ENCODE measurements around the gene GIT1.

Gene GIT1

DNA sequence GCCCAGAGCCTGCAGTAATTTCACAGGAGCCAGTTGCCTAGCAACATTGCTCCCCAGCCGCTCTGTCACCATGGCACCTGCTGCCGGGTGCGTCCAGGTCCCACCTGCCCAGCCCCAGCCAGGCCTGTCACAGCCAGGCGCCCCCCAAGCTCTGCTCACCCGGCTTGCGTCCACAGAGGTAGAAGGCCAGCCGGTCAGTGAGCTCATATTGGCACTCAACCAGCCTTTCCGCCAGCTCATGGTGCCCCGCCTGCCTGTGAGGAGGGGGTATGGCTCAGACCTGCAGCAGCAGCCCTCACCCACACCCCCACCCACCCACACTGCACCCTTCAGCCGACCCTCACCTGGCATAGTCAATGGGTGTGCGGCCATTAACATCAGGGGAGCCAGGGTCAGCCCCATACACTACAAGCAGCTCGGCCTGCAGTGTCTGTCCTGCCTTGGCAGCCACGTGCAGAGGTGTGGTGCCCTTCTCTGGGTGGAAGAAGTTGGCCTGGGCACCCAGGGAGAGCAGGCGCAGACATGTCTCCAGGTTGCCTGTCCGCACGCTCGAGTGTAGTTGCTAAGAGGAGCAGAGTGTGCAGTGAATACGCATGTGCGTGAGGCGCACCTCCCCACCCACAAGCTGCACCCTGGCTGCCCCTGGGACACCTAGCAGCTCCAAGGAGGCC is 7.7 kb downstream of the GIT1 start:
- no peak for DNase-seq (ENCODE audit: low read depth in 2 of 2)

DNA sequence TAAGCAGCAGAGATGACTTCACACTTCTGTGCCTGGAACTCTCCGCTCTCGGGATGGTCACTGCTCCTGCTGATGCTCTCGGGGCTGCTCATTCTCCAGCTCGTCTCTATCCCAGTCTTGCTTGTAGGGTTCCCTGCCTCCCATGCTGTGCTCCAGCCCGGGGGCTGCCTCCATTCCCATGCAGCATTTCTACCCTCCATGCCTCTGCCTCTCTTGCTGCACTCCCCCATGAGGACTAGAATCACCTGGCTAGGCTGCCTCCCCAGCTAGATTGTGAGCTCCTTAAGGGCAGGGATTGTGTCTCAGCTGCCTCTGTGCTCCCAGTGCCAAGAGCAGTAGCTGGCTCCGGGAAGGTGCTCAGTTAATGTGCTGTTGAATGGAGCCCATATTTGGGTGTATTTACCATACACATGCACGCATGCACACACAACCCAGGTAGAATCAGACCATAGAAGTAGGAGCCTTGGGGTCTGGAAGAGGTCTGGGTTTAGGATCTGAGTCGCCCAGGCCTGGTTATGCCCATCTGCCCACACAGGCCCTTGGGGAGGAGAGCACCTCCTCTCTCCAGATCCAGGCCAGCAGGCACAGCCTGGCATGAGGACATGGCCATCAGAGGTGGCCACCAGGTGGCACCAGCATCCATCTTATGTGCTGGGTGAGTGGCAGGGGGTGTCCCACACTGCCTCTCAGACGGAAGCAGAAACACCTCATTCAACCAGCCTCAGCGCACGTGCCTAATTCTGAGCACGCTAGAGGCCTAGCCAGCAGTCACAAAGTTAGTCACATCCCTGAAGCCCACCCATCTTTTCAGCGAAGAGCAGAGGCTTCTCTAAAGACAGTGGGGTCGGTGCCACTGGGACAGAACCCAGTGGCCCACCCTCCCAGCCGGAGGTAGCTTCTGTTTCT is 9.3 kb downstream of the GIT1 start:
- DNase-seq (ENCODE audit: low read depth in 2 of 2): peak; percentile 82

DNA sequence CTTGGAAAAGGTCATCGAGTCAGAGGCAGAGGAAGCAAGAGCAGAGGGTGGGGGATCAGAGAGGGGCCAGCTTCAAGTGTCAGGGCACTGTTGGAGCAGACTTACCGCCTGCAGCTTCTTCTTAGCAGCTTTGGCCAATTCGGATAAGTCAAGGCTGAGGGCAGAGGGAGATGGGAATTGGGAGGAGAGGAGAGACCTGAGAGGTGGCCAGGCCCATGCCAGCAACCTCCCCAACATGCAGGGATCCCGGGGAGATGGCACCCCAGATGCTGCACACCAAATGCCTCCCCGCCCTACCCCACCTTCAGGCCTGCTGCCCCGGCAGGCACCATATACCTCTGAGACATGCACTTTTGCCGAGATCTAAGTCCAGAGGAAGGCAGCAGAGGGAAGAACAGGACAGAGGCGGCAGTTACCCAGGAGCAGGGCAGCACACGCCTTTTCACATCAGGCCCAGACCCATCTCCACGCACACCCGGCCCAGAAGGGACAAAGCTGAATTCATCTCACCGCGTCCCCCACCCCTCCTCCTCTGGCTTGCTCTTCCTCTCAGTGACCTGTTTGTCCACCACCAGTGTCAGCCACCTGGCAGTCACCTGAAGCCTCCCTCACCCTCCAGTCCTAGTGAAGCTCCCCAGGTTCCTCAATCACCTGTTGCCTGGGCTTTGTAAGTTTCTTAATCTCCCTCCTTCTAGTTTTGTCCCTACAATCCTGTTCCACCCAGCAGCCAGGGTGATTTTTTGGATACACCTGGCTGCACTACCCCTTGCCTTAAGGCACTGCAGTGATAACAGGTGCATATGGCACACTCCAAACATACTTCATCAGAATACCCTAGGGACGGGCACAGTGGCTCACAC is 10.6 kb downstream of the GIT1 start:
- no peak for DNase-seq (ENCODE audit: low read depth in 2 of 2)

DNA sequence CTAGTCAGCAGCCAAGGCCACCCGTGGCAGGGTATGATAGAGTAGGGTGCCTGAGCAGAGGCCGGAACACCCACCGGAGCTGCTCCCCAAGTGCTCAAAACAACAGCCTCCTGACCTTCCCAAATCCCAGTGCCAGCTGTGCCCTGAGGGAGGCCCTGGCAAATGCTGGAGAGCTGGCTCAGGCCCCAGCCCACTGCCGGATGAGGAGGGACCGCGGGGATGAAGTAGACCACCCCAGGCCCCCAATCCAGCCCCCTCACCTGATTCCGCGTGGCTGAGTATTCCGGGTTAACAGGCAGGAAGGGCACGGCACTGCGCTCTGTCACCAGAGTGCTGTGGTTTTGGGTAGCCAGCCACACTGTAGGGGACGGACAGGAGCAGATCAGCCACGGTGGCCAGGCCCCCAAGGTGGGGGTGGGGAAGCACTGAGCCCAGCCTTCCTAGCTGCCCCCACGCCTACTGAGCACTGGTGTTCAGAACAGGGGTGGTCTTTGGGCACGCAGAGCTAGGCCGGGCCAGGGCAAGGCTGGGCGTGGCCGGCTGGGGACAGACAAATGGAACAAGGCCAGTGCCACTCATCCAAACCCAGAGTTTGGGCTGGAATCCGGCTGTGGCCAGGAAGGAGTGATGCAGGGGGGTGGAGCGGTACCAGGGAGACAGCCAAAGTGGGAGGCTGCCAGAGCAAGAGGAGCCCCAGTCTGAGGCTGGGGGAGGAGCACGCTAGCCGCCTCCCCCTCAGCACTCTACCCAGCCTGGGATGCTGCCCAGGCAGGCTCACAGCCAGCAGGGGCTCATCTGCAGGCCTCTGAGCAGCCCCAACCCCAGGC is 11.8 kb downstream of the GIT1 start:
- no peak for DNase-seq (ENCODE audit: low read depth in 2 of 2)

DNA sequence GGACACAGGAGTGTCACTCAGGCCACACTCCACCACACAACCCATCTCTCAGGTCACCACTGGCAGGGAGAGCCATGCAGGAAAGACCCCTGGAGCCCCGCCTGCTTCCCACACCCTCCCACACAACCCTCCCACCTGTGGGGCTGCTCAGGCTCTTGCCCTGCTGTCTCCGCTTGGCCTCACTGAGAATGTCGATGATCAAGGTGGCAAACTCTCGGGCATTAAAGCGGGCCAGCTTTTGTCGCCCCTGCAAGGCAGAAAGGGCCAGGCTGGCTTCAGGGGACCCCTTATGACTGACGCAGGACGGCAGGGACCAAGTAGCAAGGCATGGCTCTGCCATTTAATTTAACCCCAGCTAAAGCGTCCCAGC is 12.5 kb downstream of the GIT1 start:
- DNase-seq (ENCODE audit: low read depth in 2 of 2): no peak

DNA sequence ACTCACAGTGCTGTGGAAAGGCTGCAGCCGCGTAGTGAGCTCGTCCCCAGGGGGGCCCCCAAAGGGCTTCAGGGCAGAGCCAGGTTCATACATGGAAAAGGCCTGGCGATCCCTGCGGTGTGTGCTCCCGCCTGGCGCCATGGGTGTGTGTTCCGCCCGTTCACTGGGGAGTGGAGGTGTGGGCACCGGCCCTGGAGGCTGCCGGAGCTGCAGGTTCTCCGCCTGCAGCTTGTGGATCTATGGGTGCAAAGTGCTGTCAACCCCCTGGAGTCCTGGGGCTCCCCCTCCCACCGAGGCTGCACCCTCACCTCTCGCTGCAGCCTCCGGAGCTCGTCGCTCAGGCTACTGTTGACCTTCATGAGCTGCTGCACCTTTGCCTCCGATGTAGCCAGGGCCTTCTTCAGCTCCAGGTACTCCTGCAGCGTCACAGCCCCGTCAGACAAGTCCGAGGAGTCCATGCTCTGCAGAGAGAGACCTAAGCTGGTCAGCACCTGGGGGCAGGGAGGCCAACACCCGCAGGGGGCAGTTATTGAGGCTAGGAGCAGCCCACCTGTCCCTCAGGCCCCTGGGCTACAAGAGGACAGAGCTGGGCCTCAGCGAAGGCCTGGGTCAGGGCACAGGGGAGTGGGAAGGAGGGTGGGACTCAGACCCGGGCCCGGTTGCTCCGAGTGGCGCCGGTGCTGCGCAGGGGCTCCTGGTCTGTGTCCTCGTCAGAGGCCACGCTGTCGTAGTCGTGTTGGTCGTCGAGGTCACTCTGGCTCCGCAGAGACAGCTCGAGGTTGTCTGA is 13.0 kb downstream of the GIT1 start:
- no peak for DNase-seq (ENCODE audit: low read depth in 2 of 2)

DNA sequence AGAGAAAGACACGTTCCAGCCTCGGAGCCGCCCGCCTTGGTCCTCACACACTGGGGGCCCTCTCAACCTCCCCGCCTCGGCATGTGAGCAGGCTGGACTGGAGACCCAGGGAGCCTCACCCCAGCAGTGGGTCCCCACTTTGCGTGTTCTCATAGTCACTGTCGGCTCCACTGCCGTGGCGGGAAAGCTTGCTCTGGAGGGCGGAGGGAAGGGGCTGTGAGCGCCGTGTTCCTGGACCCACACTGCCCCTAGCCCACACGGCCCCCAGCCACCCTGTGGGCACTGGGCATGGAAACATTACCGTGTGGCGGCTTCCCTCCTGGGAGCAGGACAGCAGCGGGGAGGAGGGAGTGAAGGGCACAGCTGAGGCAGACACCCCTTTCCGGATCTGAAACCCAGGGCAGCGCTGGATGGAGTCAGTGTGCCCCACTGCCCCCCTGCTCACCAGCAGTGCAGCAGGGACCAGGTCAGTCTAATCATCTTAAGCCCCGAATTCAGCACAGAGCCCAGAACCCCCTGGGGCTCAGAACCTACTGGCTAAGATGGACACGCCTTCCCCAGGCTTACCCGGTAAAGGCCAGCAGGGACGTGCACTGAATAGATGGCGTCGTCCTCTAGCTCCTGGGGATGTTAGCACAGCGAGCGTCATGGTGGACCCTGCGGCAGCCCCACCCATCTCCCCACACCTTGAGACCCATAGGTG is 13.8 kb downstream of the GIT1 start:
- DNase-seq (ENCODE audit: low read depth in 2 of 2): no peak

DNA sequence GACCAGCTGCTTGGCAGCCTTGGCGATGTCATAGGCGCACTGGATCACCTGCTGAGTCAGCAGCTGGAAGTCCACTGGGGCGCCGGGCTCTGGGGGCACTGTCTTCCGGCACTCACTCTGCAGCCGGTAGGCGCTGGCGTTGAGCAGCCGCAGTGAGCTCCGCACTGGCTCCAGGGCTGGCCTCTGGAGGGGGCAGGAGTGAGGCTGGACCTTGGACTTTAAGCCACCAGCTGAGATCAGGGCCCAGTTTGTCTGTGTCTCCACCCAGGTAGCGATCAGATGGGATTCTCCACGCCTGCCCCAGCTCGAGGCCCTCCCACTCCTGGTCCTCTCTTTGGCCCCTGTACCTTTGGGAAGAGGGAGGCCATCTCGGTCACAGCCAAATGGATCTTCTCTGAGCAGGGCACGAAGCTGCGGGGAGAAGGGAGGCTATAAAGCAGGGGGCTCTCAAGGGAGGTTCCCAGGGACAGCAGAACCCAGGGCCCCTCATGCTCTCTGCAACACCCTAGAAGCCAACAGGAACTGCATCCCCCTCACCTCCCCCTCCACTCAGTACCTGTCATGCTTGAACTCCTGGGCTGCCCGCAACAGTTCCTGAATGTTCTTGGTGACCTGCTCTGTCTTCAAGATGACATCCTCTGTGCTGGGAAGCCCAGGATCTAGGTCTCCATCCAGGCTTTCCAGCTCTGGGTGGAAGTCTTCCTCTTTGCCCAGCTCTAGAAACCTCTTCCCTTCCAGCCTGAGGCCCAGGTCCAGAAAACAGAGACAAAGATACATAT is 14.5 kb downstream of the GIT1 start:
- no peak for DNase-seq (ENCODE audit: low read depth in 2 of 2)

DNA sequence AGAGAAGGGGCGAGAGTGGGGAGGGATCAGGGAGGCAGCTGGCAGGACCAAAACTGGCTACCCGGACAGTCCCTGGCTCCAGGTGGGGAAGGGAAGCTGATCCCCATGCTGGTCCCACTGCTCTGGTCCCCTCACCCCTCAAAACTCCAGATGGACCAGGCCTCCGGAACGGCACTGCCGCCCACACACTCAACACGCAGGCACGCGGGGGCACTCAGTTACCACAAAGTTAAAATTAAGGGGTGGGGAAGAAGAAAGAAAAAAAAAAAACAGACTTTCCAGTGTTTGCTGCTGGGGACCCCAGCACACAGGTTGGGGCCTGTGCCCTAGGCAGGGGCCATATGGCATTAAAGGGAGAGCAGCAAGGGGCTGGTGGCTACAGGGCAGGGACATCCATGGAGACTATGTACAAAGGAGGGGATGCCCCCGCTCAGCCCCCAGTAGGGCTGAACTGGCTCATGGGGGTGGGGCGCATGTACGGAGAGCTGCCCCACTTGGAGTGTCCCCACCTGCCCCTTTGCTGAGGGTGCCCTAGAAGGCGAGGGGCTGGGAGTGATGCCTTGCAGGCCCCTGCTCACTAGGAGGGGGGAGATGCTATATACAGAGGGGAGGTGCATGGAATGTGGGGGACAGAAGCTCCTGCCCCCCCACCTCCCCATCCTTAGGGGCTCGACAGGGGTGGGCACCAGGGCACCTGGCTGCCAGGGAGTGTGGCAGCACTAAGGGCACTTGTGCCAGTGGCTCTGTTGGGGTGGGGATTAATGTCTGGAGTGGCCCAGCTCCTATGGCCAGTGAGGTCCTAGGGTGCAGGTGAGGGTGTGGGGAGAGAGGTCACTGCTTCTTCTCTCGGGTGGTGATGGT is 15.3 kb downstream of the GIT1 start:
- DNase-seq (ENCODE audit: low read depth in 2 of 2): no peak

DNA sequence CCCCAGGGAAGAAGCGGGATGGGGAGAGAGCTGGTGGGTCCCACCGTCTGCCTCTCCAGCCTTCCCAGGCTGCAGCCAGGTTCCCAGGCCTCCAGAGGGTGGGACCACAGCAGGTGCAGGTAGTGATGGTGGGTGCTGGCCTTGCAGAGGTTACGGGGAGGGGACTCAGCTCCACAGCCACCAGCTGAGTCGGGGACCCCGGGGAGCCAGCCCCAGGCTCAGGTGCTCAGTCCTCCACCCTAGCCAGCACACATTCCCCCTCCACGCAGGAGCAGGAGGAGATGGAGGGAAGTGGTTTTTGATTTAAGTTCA is 15.9 kb downstream of the GIT1 start:
- DNase-seq (ENCODE audit: low read depth in 2 of 2): no peak

DNA sequence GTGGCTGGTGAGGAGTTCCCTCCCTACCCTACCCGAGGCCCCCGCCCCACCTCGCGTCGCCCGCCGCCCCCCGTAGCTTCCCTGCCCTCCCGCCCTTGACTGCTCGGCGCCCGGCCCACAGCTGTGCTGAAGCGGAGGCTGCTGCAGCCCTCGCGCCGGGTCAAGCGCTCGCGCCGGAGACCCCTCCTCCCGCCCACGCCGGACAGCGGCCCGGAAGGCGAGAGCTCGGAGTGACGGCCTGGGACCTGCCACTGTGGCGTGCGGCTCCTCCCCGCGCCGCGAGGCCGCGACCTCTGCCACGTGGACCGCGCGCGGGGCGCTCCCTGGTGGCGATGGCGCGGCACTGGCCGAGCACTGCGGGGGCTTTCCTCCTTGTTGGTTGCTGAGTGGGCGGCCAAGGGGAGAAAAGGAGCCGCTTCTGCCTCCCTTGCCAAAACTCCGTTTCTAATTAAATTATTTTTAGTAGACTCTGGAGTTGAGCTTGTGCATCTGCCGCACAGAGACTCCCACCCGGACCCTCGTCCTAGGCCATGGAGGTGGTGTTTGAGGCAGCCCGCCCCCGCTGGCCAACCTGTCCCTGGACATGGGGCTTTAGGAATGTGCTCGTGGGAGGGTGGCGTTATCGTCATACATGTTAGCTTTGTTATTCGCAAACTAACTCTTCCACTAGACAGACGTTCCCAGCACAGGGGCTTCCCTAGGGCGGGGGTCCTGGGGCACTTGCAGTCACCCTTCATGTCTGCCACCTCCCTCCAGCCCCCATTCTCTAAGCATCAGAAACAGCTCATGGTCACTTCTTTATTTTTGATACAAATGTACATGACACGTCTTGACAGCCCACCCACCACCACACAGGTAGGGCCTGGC is 16.5 kb downstream of the GIT1 start:
- DNase-seq (ENCODE audit: low read depth in 2 of 2): no peak

DNA sequence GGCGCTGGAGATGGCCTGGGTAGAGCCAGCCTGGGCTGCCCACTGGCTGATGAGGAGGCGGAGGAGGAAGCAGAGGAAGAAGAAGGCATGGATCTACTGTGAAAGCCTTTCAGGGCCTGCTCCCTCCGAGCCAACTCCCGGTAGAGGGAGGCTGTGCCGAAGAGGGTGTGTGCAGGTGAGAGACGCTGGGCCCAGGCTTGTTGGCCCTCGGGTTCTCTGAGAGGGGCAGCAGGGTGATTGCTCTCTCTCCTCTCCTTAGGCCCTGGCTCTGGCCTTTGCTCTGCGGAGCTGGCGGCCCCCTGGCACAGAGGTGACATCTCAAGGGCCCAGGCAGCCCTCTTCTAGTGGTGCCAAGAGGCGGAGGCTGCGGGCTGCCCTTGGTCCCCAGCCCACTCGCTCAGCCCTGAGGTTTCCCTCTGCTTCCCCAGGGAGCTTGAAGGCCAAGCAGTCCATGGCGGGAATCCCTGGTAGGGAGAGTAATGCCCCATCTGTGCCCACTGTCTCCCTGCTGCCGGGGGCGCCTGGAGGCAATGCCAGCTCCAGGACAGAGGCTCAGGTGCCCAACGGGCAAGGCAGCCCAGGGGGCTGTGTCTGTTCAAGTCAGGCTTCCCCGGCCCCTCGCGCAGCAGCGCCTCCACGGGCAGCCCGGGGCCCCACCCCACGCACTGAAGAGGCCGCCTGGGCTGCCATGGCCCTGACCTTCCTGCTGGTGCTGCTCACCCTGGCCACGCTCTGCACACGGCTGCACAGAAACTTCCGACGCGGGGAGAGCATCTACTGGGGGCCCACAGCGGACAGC is 17.4 kb downstream of the GIT1 start:
- no peak for DNase-seq (ENCODE audit: low read depth in 2 of 2)

DNA sequence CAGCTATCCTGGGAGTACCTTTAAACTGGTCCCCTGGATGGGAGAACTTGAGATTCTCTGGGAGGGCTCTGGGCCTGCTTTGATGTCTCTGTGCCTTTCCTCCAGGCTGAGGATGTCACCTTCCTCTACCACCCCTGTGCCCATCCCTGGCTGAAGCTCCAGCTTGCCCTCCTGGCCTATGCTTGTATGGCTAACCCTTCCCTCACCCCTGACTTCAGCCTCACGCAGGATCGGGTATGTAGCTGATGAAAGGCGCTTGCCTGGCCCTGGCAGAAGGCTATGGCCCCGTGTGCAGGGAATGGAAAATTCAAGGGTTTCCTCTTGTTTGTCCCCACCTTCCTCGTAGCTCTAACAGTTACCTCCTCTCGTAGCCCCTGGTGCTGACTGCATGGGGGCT is 18.0 kb downstream of the GIT1 start:
- no peak for DNase-seq (ENCODE audit: low read depth in 2 of 2)

DNA sequence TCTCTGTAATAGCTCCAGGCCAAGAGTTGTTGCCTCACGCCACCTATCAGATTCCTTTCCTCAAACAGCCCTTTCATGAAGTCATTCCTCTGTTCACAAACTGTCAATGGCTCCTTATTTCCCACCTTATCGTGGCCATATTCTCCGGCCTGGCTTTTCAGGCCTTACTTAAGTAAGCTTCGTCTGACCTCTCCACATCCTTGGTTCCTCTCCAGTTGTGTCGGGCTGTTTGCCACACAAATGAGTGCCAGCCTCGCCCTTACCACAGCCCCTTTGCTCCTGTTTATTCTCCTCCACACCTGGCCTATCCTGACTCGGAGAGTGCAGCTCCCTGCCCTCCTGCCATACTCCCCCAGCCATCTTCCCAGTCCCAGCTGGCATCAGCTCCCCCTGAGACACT is 18.9 kb downstream of the GIT1 start:
- no peak for DNase-seq (ENCODE audit: low read depth in 2 of 2)

DNA sequence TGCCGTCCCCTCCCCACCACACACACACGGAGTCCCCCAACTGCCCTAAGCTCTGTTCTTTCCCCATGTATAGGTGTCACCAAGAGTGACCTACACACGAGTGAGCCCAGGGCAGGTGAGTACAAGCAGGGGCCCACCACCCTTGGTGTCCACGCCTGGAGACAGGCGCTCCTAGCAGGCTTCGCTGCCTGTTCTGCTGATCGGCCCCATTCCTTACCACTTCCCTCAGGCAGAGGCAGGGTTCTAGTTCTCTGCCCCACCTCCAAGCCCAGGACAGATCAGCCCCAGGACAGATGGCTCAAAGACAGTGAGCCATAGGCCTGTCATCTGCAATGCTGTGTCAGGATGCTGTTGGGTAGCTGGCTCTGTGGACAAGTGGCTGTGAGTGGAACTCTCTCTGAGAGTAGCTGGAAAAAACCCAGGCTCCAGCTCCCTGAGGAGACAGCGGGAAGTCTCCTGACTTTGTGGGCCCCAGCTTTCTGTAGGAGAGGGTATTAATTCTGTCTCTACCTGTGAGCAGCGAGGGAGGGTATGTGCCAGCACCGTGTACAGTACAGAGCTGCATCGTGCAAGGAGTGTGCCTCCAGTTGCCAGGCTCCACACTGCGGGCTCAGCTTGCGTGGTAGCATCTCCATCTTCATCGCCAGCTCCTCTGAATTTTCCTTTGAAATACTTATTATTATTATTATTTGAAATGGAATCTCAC is 20.1 kb downstream of the GIT1 start:
- no peak for DNase-seq (ENCODE audit: low read depth in 2 of 2)

All from stimulated activated CD8-positive, alpha-beta memory T cell treated with anti-CD3 and anti-CD28 coated beads, Interleukin-2, amount 100 ng/mL, for 48 hours (primary cell).